NCI-H2171 (cell line): Measurements from ENCODE around the gene GRM8.
A peak's percentile ranks its signal among the peaks of the same experiment; 100 is the strongest.

ENCODE experiments used
- DNase-seq: peaks from one replicate; lab custom pipeline; 2025; lab: John Stamatoyannopoulos, UW

Gene GRM8

DNA sequence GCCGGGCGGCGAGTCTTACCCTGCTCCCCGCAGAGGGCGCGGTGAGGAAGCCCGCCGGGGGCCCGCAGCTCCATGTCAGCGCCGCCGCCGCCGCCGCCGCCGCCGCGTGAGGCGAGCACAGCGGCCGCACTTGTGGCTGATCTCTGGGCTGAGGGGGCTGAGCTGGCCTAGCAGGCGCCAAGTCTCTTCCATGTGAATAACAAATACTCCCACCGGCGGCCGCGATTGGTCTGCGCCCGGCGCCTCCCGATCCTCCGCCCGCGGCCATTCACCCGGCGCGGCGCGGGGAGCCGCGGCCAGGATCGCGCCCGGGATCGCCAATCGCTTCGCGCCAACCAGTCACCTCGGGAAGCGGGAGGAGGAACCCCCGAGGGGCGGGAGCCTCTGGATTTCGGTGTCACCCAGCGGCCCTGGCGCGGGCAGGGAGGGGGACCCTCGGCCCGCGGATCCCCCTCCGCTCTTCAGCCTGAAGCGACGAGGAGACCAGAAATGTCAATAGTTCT is at the start of gene GRM8:
Gene GRM8 (minus strand): TSS at position 164 of the 503 bp plus-strand sequence.
- DNase-seq: peak; percentile 69

DNA sequence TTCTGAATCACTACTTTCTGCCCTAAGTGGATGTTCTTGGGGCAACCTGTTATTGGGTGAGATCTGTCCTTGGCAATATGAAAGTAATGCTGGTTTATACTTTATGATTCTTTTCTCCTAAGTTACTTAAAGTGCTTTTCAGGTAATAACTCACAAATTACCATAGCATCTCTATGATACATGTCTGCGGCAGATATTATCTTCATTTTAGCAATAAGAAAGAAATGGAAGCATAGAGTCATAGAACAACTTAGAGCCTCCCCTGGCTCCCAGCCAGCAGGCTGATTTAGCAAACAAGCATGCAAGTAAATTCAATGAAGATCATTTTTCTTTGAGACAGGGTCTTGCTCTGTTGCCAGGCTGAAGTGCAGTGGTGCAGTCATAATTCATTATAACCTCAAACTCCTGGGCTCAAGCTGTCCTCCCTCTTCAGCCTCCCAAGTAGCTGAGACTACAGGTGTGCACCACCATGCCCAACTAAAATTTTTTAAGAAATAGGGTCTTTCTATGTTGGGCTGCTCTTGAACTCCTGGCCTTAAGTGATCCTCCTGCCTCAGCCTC is 38.1 kb upstream of the GRM8 start:
- DNase-seq: no peak

DNA sequence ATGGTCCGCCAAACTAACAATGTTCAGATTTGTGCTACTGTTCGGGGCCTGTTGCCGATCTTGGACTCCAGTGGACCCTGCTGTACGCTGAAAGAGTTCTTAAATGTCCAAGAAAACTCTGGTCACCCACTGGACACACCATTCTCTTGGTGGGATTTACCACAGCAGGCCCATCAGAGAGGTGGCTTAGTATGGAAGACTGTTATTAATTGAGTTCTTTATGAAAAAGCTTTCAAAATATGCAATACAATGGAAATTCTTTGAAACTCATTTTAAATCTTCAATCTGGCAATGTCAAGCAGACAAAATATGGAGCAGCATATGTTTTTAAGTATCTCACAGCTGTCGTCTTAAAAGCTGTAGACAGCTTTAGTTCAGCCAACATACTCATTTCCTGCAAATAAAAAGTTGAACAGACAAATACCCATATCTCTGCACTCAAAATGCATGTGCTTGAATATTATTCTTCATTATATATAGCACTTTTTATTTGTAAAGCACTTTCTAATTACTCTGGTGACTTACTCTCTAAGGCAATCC is 37.4 kb upstream of the GRM8 start:
- no peak for DNase-seq

DNA sequence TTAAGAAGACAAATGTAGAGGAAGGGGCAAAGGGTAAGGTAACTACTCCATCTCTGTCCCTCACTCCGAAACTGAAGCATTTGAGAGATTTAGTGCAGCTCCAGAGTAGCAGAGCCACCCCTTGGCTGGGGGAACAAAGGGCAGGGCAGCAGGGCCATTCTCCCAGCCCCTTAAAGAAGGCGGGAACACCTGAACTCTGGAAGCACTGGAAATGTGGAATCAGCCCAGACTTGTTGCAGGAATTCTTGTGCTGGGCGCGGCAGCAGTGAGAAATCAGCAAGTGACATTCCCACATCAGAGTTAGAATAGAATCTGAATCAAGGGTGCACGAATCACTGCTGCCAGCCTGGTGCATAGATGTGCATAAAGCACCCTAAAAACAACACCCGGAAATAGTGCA is 34.4 kb upstream of the GRM8 start:
- DNase-seq: no peak

DNA sequence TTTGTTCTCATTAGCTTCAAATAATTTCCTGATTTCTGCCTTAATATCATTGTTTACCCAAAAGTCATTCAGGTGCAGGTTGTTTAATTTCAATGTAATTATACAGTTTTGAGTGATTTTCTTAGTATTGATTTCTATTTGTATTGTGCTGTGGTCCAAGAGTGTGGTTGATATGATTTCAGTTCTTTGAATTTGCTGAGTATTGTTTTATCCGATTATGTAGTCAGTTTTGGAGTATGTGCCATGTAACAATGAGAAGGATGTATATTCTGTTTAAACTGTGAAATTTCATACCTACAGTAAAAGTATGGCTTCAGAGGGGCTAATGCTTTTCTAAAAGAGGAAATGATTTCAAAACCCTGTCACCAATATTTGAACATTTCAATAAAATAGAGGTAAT is 17.4 kb upstream of the GRM8 start:
- DNase-seq: no peak

DNA sequence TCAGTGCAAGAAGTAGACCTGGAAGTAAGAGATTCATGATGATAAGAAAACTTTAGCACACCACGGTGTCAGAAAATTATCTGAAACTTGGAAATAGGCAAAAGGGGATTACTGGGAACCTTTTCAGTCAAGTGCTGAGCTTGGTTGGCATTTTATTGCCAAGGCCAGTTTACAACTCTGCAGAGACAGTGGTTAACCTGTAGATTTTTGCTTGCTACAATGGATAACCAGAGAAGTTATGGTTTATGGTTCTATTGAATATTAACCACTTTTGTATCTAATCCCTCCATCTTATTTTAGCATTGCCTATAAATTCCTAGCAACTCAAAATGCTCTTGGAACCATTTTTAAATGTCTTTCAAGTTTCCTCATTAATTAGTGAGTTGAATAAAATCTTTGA is 13.3 kb upstream of the GRM8 start:
- DNase-seq: no peak

DNA sequence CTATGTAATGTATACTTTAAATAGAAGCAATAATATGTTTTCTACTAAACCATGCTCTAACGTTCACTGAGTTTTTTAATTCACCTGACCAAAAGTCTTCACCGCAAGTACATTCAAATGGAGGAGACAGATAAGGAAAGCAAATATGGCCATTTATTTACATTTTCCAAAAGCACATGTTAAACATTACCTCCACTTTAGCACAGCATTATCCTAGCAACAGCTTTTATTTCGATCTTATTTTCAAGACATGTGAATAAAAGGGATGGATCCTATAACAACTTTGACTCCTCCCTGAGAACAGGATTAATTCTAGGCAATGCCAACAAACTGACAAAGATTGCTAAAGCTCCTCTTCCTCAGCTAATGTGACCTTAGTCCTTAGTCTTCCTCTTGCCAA is 11.5 kb upstream of the GRM8 start:
- DNase-seq: no peak

DNA sequence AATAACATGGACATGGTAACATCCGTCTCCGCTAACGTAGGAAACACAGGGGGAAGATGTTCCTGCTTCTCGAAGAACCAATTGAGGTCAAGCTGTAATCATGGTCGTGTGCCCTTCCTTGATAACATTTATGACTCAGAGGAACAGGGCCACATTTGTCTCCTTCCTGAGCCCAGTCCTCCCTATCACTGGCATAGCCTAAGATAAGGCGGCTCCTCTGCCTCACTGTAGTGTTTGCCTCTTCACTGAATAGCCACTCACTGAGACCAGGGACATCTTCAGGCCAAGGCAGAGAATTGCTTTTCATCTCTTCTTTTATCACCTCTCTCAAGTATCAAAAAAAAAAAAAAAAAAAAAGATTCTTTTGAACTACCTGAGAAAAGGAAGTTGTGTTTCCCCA is 5.4 kb upstream of the GRM8 start:
- no peak for DNase-seq

DNA sequence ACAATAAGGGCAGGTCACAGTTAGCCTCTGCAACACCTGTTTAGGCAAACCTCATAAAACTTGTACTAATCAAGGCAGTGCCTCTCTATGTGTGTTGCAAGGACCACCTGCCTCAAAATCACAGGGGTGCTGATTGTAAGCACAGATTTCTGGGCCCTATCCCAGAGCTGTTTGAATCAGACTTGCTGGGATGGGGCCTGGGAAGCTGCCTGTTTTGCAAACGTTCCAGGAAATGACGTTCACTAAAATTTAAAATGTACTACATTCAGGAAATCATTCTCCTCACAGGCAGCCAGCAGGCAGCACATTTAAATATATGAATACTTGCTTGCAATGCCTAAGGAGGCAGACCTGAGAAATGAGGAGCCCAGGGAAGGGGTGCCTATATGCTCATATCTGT is 4.3 kb upstream of the GRM8 start:
- DNase-seq: no peak

DNA sequence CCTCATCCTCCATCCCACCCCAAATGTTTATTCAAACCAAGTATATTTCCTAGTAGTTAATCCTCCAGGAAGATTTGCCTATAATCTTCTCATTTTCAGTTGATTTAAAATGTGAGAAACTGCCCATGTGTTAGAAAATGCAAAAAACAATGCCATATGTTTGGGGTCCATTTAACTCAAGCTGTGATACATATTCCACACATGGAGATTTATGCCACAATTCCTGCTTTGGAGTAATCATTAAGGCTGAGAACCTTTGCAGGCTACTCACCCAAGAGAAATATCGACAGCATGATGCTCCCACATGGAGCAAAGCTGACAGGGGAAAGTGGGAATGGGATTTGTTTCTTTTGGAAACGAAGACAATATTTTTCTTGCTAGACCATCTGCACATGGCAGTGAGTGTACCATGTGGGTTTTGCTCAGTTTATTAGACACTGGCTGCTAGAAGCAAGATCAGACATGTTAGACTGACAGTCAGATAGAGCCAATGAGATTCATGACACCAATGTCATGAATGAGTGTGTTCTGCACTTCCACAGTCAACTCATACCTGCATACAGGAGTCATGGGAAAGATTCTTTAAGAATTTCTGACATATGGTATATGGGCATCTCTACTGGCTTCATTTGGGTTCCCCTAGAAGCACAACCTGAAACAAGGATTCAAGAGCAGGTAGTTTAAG is 3.4 kb upstream of the GRM8 start:
- DNase-seq: peak; percentile 24

DNA sequence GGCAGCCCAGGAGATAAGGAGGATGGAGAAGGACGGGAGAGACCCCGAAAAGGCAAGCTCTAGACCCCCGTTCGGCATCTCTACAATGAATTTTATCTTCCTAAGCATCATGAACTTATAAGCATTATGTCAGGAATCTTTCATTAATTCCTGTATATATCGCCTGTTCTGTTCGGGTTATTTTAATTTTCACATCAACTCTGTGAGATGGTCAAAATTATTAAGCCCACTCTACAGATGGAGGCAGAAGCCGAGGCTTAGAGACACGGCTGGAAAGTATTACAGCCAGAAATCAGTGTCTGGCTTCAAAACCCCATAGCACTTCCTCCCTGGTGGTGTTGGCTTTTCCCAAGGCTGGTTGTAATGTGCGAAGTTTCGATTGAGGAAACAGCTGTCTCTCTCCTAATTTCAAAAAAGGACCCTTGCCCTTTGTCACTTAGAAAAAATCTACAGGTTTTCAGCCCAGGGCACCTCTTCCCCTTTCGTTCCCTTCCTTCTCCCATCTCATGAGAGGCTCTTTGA is 1.5 kb upstream of the GRM8 start:
- no peak for DNase-seq

DNA sequence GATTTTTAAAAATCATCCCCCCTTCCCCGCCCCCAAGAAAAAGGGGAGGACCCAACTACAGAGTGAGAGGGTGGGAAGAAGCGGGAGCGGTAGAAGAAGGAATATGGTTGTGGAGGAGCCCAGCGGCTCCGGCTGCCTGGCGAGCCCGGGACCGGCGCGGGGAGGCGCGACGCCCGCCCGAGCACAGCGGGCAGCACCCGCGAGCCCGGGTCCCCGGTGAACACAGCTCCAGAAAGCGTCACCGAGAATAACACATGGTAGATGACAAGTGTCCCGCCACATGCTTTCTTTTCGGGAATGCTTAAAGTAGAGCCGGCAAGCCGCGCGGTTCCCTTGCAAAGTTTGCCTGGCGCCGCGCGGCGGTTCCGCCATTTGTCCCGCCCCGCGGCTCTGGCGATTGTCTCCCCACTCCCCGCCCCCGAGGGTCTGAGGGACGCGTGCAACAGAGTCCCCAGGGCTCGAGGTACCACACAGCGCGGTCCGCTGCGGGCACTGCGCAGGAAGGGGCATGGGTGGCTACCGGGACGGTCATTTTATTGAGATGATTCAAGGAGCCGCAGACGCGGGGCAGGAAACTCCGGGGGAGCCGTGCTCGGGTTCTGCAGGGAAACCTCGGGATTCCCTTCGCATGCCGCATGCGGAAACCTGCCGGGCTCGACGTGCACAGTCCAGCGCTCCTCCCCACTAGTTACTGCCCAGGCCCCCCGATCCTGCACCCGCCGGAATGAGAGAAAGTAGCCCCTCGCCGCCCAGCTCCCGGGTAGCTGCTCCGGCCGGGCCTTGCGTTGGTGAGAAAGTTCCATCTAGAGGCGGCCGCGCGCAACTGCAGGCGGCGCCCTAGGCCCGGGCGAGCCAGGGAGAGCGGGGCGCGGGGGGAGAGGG is 781 bp upstream of the GRM8 start:
- DNase-seq: peak; percentile 79

DNA sequence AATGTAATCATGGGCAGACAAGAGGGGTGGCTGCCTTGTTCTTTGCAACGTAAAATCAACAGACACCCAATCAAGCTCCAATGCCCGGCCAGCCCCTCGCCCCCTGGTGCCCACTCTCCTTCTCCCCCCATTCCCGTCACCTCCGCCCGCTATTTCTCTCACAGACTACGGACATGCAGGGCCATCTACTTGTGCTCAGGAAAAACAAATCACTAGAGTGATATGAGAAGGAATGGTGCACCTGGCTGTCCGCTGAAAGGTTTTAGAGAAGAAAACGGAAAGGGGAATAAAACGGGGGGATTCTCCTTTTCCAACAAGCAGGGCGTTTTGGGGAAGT is 396 bp downstream of the GRM8 start:
- peak; percentile 33 for DNase-seq

DNA sequence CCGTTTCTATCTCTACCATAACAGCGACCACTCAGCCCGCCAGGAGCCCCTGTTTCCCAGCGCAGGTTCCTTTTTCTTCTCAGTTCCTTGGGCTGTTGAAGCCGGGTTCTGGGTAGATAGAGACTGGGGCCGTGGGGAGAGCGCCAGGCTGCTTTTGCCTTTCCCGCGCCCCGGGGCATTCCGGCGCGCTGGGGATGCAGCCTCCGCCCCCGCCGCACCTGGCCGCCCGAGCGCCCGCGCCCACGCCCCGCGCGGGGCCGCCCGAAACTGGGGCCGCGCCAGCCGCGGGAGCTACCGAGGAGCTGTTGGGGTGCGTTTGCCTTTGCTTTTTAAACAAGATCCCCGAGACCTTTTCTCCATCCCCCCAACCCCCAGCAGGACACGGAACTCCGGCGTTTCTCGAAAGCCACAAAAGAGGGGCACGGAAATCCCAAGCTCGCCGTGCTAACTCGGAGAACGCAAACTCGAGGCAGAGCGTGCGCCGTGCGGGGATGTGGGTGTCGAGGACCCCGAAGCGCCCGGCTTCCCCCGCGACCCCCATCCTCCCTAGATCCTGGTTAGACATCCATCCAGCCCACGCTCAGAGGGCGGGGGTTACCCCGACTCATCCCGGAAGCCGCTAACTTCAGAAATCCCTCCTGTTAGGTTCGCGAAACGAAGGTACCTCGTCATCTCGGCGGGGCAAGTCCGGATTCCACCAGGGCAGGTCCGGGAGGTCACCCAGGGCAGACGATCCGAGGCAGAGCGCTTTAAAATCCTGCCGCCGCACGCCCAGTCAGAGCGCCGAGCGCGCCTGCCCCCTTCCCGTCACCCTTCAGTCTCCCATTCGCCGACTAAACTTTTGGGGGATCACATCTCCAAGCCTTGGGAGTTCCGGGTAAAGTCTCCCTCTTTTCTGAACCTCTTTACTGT is 1.0 kb downstream of the GRM8 start:
- no peak for DNase-seq

DNA sequence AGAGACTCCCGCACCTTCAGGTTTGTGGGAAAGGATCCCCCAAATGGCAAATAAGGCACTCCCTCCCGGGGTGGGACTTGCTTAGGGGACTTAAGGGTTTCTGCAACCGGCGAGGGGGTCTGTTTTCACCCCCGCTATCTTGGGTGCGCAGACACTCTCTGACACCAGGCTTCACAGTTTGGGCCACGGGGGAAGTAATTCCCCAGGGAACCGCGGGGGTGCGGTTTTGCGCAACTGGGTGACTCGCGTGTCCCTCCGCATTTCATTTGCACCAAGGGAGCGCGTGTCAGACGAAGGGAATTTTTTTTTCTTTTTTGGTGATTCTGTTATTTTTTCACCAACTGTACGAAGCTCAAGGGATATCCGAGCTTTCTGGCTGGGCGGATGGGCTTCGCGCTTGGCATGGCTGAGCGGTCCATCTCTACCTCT is 1.7 kb downstream of the GRM8 start:
- no peak for DNase-seq

DNA sequence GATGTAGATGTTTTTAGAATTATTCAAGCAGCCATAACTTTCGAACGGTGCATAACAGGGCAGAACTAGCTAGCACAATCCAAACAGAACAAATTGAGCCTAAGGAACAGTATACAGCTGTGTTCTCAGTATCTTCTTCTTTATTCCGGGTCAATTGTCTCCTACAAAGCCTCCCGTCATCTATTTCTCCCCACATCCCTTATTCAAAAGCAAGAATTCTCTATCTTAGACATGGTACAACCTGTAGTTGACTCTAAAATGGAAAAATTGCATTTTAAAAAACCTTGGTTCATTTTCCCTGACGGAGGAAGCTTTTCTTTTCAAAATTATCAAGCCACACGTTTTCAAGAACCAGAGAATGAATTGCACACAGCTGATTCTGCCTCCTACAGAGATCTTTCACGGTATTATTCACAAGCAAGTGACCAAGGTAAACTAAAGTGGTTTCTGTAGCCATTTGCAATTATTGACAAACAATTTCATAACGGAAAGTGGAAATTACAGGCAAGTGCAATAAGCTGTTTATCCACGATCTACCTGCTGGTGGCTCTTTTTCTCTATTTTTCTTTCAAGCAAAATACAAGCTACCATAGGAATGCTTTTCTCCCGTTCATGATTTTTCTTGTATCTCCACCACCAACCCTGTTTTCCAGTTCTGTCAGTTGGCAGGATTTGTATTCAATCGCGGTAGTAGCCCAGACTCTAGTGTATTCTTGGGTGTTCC is 2.3 kb downstream of the GRM8 start:
- DNase-seq: no peak

DNA sequence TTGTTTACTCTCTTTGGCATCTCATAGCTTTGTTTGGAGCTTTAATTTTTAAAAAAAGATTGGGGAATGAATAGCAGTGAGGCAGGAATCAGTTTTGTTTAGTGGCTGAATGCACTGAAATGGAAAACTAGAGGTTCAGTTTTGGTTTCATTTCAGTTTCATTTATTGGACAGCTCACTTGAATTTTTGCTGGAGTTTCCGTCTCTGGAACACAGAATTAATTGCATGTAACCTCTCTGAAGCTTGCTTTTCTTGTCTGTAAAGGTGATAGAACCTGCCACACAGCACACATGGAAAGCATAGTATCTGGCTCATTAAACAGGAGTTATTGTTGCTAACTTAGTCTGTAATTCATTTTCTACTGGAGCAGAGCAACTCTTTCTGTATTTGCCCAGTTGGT is 7.1 kb downstream of the GRM8 start:
- DNase-seq: no peak

DNA sequence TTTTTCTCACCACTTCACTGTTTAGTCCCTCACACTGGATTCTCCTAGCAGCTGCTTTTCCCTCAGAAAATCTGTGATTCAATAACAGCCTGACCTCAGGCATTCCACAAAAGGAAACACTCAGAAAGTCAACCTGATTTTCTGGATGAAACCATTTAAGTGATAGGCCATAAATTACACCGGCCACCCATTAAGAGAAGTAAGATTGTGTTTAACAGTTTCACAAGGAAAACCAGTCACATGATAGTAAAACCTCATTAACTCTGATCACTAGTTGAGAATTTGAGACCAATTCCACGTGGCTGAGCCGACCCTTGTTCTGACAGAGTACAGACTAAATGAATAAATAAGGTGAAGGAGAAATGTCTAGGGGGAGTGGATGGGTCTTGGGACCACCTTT is 7.7 kb downstream of the GRM8 start:
- no peak for DNase-seq

DNA sequence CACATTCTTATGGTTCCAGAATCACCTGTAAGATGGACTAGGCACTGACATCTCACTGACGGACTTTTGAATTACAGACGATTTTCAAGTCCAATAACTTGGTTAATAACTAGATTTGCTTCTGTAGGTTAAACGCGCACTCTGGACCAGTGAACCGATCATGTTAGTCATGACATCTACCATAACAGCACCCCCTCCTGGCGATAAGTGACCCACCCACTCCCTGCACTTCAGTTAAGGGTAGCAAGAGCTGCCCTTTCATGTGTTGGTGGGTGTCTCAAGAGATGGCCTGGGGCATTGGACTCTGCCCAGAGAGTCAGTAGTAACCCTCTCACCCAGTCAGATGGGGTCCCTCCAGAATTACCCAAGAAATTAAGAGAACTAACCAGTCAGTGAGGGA is 12.9 kb downstream of the GRM8 start:
- no peak for DNase-seq

DNA sequence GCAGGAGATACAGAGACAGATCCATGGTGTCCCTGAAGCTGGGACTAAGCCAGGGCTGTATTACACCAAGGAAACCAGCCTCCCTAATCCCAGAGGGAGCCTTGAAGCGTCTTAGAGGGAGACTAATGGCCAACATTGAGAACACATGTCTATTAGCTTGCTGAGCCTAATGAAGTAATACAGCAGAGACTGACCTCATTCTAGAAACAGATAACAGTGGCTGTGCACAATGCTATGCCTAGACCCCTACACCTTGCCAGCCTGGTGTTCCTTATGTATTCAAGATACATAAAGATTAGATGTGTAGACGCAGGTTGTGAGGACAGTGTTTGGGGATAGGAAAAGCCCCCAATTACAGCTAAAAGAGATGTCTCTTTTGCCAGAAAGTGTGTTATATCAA is 19.1 kb downstream of the GRM8 start:
- no peak for DNase-seq

DNA sequence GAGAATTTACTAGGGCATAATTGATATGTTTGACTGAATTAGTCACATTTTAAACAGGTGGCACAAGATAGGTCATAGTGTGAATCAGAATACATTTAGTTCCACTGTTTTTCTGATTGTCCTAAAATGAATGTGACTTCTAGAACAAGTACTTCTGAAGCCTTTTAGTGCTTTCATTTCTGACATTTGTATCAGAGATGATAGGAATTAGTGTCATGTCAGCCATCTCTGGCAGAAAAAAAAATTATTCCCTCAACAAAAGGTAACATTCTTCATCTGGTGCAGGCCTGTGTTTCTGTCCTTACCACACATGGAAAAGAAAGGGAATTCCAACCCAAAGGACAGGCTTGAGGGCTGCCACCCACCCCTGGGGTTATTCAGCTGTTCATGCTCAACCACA is 21.3 kb downstream of the GRM8 start:
- DNase-seq: no peak
